Thyroid gland (tissue), 4 donors: ENCODE data around the gene DGKH. TPM values are rescaled to one million over a fixed set of nuclear protein-coding genes. Genes with fewer than 3 reads are reported as not detected.

Experiments used
- DNase-seq, 2 donors: peaks; one replicate each; pipeline ENCODE4 v3.0.0-alpha.2; 2019
- H3K27ac ChIP-seq, 3 donors: fragments of 200-600 bp; sonication (generic); 1 replicate in 2 of 3; 2 replicates in 1 of 3; pipeline ENCODE4 v1.5.1; 2016 to 2019; ENCODE audit warnings: mild to moderate bottlenecking in 1 of 3, moderate library complexity in 1 of 3
- H3K27me3 ChIP-seq: fragments of 200-600 bp; sonication (generic); one replicate; pipeline ENCODE4 v1.5.1; 2019
- H3K36me3 ChIP-seq, 2 donors: fragments of 200-600 bp; sonication (generic); one replicate each; pipeline ENCODE4 v1.5.1; 2016 to 2019
- H3K4me1 ChIP-seq, 2 donors: fragments of 200-600 bp; sonication (generic); one replicate each; pipeline ENCODE4 v1.5.1; 2017 to 2019
- H3K4me3 ChIP-seq, 3 donors: fragments of 200-600 bp; sonication (generic); replicated peaks in 1 of 3; 1 replicate in 2 of 3; 2 replicates in 1 of 3; pipeline ENCODE4 v1.5.1; 2016; ENCODE audit warnings: mild to moderate bottlenecking in 1 of 3
- H3K9me3 ChIP-seq: fragments of 200-600 bp; sonication (generic); one replicate; pipeline ENCODE4 v1.5.1; 2017
- CTCF ChIP-seq, 6 experiments: fragments of 200-600 bp in 3 of 6; fragments of 450-650 bp in 3 of 6; sonication (generic) in 3 of 6; IDR thresholded peaks; one replicate each; pipeline ENCODE4 v1.5.1; 2016 to 2019; ENCODE audit warnings: antibody characterized with exemption in 6 of 6, mild to moderate bottlenecking in 2 of 6, inconsistent platforms in 1 of 6, moderate library complexity in 1 of 6
- POLR2A ChIP-seq, 2 donors: fragments of 450-650 bp; IDR thresholded peaks; one replicate each; pipeline ENCODE4 v1.6.1; 2017; ENCODE audit warnings: antibody characterized with exemption in 2 of 2, mild to moderate bottlenecking in 2 of 2, moderate library complexity in 1 of 2
- WGBS, 2 donors: methylation state at CpG; one replicate each; pipeline ENCODE4 v1.1.5; 2017; 5-methylcytosine and 5-hydroxymethylcytosine counted together
- intact Hi-C: fragments of 100-400 bp; cut with DNase I; formaldehyde crosslinking; loops from one replicate; pipeline ENCODE4 v1.15.1; 2023
- total RNA-seq, 4 donors: library from RNA; depleted of rRNA; stranded (reverse); fragments of >200 nt; gene quantifications; one replicate each; pipeline ENCODE4 v1.2.3, GENCODE V29; 2016

The DGKH gene
- total RNA-seq, 4 donors from 2014 or later: 7.9 to 15.9 (median 12.4) TPM

- Histone ChIP-seq H3K36me3 (peaks cover 0 to 6% of the 10 kb centered on the region in 2 donors), H3K4me3 (no peak overlapping the region)
- 92 to 97% methylated on average over 4 of the region's 4 CpGs for WGBS, 2 donors
Observed at GRCh38 chr13:42214446-42214845, 166.0 kb downstream of the DGKH start.

GRCh38 chr13:42215578-42216421 lies 167.4 kb downstream of the DGKH start:
- Histone ChIP-seq H3K4me1 (no peaks in the 10 kb centered on the region), H3K36me3 (peaks cover 0 to 2% of the 10 kb centered on the region in 2 donors), H3K4me3 (no peak overlapping the region), H3K27ac (no peak overlapping the region), H3K27me3 (no peaks in the 10 kb centered on the region), H3K9me3 (no peaks in the 10 kb centered on the region)
- DNase-seq: peak; percentile 37 to 41
- 48 to 55% methylated on average over 6 of the region's 6 CpGs for WGBS, 2 donors
- intact Hi-C loops: no loop called here
- peak in 3 of 6 experiments; percentile 19 to 41 (median 35) for TF ChIP-seq CTCF (IDR thresholded peaks at IDR 0.05)
- TF ChIP-seq POLR2A (IDR thresholded peaks at IDR 0.05): no peak

More at GRCh38 chr13:42214446-42214845, 166.0 kb downstream of the DGKH start:
- TF ChIP-seq CTCF (IDR thresholded peaks at IDR 0.05) (no peak), POLR2A (IDR thresholded peaks at IDR 0.05) (no peak)
- intact Hi-C loops: no loop called here
- no peak overlapping the region for H3K27ac ChIP-seq
- H3K4me1 ChIP-seq: no peaks in the 10 kb centered on the region
- no peak for DNase-seq
- no peaks in the 10 kb centered on the region for H3K9me3 ChIP-seq
- no peaks in the 10 kb centered on the region for H3K27me3 ChIP-seq

- no peak for TF ChIP-seq POLR2A (IDR thresholded peaks at IDR 0.05)
- no peak for TF ChIP-seq CTCF (IDR thresholded peaks at IDR 0.05)
Observed at GRCh38 chr13:42216422-42216735, 167.9 kb downstream of the DGKH start.

GRCh38 chr13:42218576-42218975 lies 170.1 kb downstream of the DGKH start:
- H3K4me1 ChIP-seq: no peaks in the 10 kb centered on the region
- DNase-seq: no peak
- H3K27ac ChIP-seq: no peak overlapping the region
- no peak for TF ChIP-seq CTCF (IDR thresholded peaks at IDR 0.05)
- no peak for TF ChIP-seq POLR2A (IDR thresholded peaks at IDR 0.05)
- no peaks in the 10 kb centered on the region for H3K9me3 ChIP-seq
- H3K4me3 ChIP-seq: no peak overlapping the region
- H3K27me3 ChIP-seq: no peaks in the 10 kb centered on the region
- intact Hi-C loops: no loop called here
- WGBS, 2 donors: 90 to 99% methylated on average over 3 of the region's 3 CpGs
- peaks cover 0 to 9% of the 10 kb centered on the region in 2 donors for H3K36me3 ChIP-seq

More at GRCh38 chr13:42216422-42216735, 167.9 kb downstream of the DGKH start:
- Histone ChIP-seq H3K4me3 (no peak overlapping the region), H3K36me3 (peaks cover 0 to 7% of the 10 kb centered on the region in 2 donors), H3K27ac (no peak overlapping the region), H3K27me3 (no peaks in the 10 kb centered on the region), H3K4me1 (no peaks in the 10 kb centered on the region), H3K9me3 (no peaks in the 10 kb centered on the region)
- intact Hi-C loops: no loop called here
- 91 to 96% methylated on average over 1 of the region's 1 CpG for WGBS, 2 donors
- DNase-seq: no peak

GRCh38 chr13:42219051-42219450 lies 170.6 kb downstream of the DGKH start:
- 96 to 98% methylated on average over 3 of the region's 3 CpGs for WGBS, 2 donors
- no peak overlapping the region for H3K27ac ChIP-seq
- H3K4me1 ChIP-seq: no peaks in the 10 kb centered on the region
- H3K9me3 ChIP-seq: no peaks in the 10 kb centered on the region
- TF ChIP-seq POLR2A (IDR thresholded peaks at IDR 0.05) (no peak), CTCF (IDR thresholded peaks at IDR 0.05) (no peak)
- no peak overlapping the region for H3K4me3 ChIP-seq
- peaks cover 0 to 9% of the 10 kb centered on the region in 2 donors for H3K36me3 ChIP-seq
- H3K27me3 ChIP-seq: no peaks in the 10 kb centered on the region
- no peak for DNase-seq
- intact Hi-C loops: no loop called here
